ENCODE data around the gene NIN. TPM values are rescaled to one million over a fixed set of nuclear protein-coding genes. Genes with fewer than 3 reads are reported as not detected.

Gene NIN
- total RNA-seq, 1 experiment from 2014 or later, result 16.9 TPM

DNA sequence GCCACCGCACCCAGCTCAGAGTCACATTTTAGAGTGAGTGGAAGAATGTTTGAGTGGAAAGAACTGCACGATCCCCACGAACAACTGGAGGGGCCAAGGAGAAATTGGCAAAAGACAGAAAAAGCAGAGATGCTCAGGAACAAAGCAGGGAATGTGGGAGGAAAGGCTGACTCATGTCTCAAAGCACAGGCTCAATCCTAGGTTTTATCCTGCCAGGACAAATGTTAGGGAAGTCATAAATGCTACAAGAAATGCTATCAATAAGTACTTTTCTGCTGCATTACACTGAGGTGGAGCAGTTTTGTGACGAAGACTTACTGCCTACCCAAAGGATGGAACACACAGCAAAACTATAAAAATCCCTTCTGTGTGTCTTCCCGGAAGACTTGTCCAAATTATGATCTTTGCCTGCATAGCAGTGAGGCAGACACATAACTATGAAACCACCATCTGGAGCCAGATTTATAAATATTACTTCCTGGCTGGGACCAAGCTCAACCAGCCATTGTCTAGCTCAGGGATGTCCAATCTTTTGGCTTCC is 26.7 kb downstream of the NIN start:
- no peak for DNase-seq
- no peak overlapping the region for H3K4me3 ChIP-seq (ENCODE audit: low read depth, low read length)
- Mint-ChIP-seq H3K4me1 (ENCODE audit: low read depth, unreplicated experiment) (no peaks in the 10 kb centered on the region), H3K36me3 (ENCODE audit: insufficient read depth, unreplicated experiment) (no peaks in the 10 kb centered on the region), H3K4me3 (ENCODE audit: unreplicated experiment) (no peak overlapping the region), H3K27me3 (ENCODE audit: insufficient read depth, unreplicated experiment) (no peaks in the 10 kb centered on the region), H3K27ac (ENCODE audit: unreplicated experiment) (no peak overlapping the region), H3K9me3 (ENCODE audit: unreplicated experiment) (no peaks in the 10 kb centered on the region)
- no peaks in the 10 kb centered on the region for H3K9me3 ChIP-seq
- intact Hi-C loops (cut with micrococcal nuclease; ENCODE audit: unreplicated experiment), result no loop called here
- no peaks in the 10 kb centered on the region for H3K4me1 ChIP-seq
- ChIA-PET POLR2A (no interaction called here), CTCF (no interaction called here)
- no peaks in the 10 kb centered on the region for H3K36me3 ChIP-seq (ENCODE audit: control insufficient read depth, insufficient read depth, low read length)
- TF ChIP-seq, protein P1, sequence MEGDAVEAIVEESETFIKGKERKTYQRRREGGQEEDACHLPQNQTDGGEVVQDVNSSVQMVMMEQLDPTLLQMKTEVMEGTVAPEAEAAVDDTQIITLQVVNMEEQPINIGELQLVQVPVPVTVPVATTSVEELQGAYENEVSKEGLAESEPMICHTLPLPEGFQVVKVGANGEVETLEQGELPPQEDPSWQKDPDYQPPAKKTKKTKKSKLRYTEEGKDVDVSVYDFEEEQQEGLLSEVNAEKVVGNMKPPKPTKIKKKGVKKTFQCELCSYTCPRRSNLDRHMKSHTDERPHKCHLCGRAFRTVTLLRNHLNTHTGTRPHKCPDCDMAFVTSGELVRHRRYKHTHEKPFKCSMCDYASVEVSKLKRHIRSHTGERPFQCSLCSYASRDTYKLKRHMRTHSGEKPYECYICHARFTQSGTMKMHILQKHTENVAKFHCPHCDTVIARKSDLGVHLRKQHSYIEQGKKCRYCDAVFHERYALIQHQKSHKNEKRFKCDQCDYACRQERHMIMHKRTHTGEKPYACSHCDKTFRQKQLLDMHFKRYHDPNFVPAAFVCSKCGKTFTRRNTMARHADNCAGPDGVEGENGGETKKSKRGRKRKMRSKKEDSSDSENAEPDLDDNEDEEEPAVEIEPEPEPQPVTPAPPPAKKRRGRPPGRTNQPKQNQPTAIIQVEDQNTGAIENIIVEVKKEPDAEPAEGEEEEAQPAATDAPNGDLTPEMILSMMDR (IDR thresholded peaks at IDR 0.05; ENCODE audit: insufficient read depth in 1 of 2, low read depth in 1 of 2, low read length in 1 of 2, severe bottlenecking in 1 of 2, unreplicated experiment in 1 of 2), result no peak
- H3K27me3 ChIP-seq (replicated peaks; ENCODE audit: control insufficient read depth, insufficient read depth, low read length), result no peaks in the 10 kb centered on the region
- BruUV-seq (replicated peaks), result no TSS peak

DNA sequence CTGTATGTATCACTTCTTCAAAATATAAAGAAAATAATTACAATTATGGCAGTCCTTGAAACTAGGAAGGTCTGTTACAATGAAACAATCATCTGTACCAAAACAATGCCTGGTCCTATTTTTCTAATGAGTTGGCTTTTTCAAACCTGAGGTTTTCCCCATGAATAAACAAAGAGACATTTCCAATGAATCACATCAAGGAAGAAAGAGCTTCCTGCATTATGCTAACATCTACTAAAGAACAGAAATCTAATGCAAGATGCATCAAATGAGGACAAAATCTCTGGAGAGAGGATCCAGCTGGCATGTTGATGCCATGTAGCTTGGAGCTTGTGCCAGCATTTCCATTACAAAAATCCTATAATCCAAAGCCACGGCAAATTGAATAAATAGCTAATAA is 29.3 kb downstream of the NIN start:
- Mint-ChIP-seq H3K4me3 (ENCODE audit: unreplicated experiment) (no peak overlapping the region), H3K27me3 (ENCODE audit: insufficient read depth, unreplicated experiment) (no peaks in the 10 kb centered on the region), H3K27ac (ENCODE audit: unreplicated experiment) (no peak overlapping the region), H3K9me3 (ENCODE audit: unreplicated experiment) (no peaks in the 10 kb centered on the region), H3K4me1 (ENCODE audit: low read depth, unreplicated experiment) (no peaks in the 10 kb centered on the region), H3K36me3 (ENCODE audit: insufficient read depth, unreplicated experiment) (no peaks in the 10 kb centered on the region)
- ChIA-PET CTCF (no interaction called here), POLR2A (no interaction called here)
- intact Hi-C loops (cut with micrococcal nuclease; ENCODE audit: unreplicated experiment), result no loop called here
- no peaks in the 10 kb centered on the region for H3K36me3 ChIP-seq (ENCODE audit: control insufficient read depth, insufficient read depth, low read length)
- no peak overlapping the region for H3K4me3 ChIP-seq (ENCODE audit: low read depth, low read length)
- no peak for DNase-seq
- no peaks in the 10 kb centered on the region for H3K9me3 ChIP-seq
- no peaks in the 10 kb centered on the region for H3K27me3 ChIP-seq (replicated peaks; ENCODE audit: control insufficient read depth, insufficient read depth, low read length)
- no peaks in the 10 kb centered on the region for H3K4me1 ChIP-seq
- no TSS peak for BruUV-seq (replicated peaks)
- TF ChIP-seq, protein P1 (IDR thresholded peaks at IDR 0.05; ENCODE audit: insufficient read depth in 1 of 2, low read depth in 1 of 2, low read length in 1 of 2, severe bottlenecking in 1 of 2, unreplicated experiment in 1 of 2), result no peak

DNA sequence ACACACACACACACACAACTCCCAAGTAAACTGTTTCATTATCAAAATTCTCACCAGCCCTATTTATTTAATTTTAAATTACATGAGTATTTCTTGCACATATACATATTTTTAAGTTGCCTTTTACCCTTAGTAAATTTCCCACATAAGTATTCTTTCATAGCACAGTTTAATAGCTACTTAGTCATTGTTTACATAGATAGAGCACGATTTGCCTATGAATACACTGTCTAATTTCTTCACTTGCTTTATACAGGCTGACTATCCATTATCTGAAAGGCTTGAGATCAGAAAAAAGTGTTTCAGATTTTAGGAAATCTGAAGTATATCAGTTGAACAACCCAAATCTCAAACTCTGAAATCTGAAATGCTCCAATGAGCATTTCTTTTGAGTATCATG is 30.9 kb downstream of the NIN start:
- Histone ChIP-seq H3K36me3 (ENCODE audit: control insufficient read depth, insufficient read depth, low read length) (no peaks in the 10 kb centered on the region), H3K27me3 (replicated peaks; ENCODE audit: control insufficient read depth, insufficient read depth, low read length) (no peaks in the 10 kb centered on the region), H3K9me3 (no peaks in the 10 kb centered on the region), H3K4me3 (ENCODE audit: low read depth, low read length) (no peak overlapping the region), H3K4me1 (no peaks in the 10 kb centered on the region)
- CTCF ChIA-PET, result interaction anchor here (0.6 kb wide), 1 partner anchor 49 kb away, joined by 3 read pairs; no protein-coding TSS in a partner anchor
- H3K9me3 Mint-ChIP-seq (ENCODE audit: unreplicated experiment), result no peaks in the 10 kb centered on the region
- H3K4me1 Mint-ChIP-seq (ENCODE audit: low read depth, unreplicated experiment), result no peaks in the 10 kb centered on the region
- no peak for DNase-seq
- no peaks in the 10 kb centered on the region for H3K36me3 Mint-ChIP-seq (ENCODE audit: insufficient read depth, unreplicated experiment)
- TF ChIP-seq, protein P1 (IDR thresholded peaks at IDR 0.05; ENCODE audit: insufficient read depth in 1 of 2, low read depth in 1 of 2, low read length in 1 of 2, severe bottlenecking in 1 of 2, unreplicated experiment in 1 of 2), result no peak
- H3K27me3 Mint-ChIP-seq (ENCODE audit: insufficient read depth, unreplicated experiment), result no peaks in the 10 kb centered on the region
- intact Hi-C loops (cut with micrococcal nuclease; ENCODE audit: unreplicated experiment), result no loop called here
- no TSS peak for BruUV-seq (replicated peaks)
- no peak overlapping the region for H3K4me3 Mint-ChIP-seq (ENCODE audit: unreplicated experiment)
- H3K27ac Mint-ChIP-seq (ENCODE audit: unreplicated experiment), result no peak overlapping the region
- POLR2A ChIA-PET, result no interaction called here
